Activated CD8-positive, alpha-beta T cell treated with anti-CD3 and anti-CD28 coated beads, Interleukin-2, amount 10 ng/mL, durations not matched to agents 7 days and 5 days (primary cell): ENCODE measurements around the gene TAS1R3. TPM values are rescaled to one million over a fixed set of nuclear protein-coding genes. Genes with fewer than 3 reads are reported as not detected.

Experiments used
- ATAC-seq: fragments of 150-1000 bp; cut with Tn5 transposase; one replicate; pipeline ENCODE4 v1.10.0; 2021; ENCODE audit warnings: moderate library complexity
- CTCF ChIA-PET: fragments of 350-600 bp; sonication (Branson Sonifier 250); formaldehyde crosslinking; loops from one replicate; lab custom pipeline; 2021; ENCODE audit warnings: antibody characterized with exemption; lab: Charles Lee
- POLR2A ChIA-PET: fragments of 350-600 bp; sonication (Branson Sonifier 250); formaldehyde crosslinking; loops from one replicate; lab custom pipeline; 2021; ENCODE audit warnings: antibody characterized with exemption; lab: Charles Lee
- DNase-seq: peaks from one replicate; pipeline ENCODE4 v3.0.0-alpha.2; 2020
- H3K27ac Mint-ChIP-seq: one replicate; pipeline ENCODE4 v1.8.0; 2021; ENCODE audit warnings: mild to moderate bottlenecking, mixed read lengths
- H3K27me3 Mint-ChIP-seq: one replicate; pipeline ENCODE4 v1.8.0; 2021; ENCODE audit warnings: low read depth, mixed read lengths
- H3K36me3 Mint-ChIP-seq: one replicate; pipeline ENCODE4 v1.8.0; 2021; ENCODE audit warnings: low read depth, mixed read lengths
- H3K4me1 Mint-ChIP-seq: one replicate; pipeline ENCODE4 v1.8.0; 2021; ENCODE audit warnings: low read depth, mixed read lengths
- H3K4me3 Mint-ChIP-seq: one replicate; pipeline ENCODE4 v1.8.0; 2021; ENCODE audit warnings: mild to moderate bottlenecking, mixed read lengths
- H3K9me3 Mint-ChIP-seq: one replicate; pipeline ENCODE4 v1.8.0; 2022; ENCODE audit warnings: mixed read lengths; ENCODE audit not compliant: insufficient read depth
- total RNA-seq, 2 experiments: library from RNA; stranded (reverse); gene quantifications; one replicate each; pipeline ENCODE4 v1.2.3, GENCODE V29; 2021

TAS1R3 gene
- total RNA-seq, 2 experiments from 2014 or later = 0.78 to 1.2 TPM

DNA sequence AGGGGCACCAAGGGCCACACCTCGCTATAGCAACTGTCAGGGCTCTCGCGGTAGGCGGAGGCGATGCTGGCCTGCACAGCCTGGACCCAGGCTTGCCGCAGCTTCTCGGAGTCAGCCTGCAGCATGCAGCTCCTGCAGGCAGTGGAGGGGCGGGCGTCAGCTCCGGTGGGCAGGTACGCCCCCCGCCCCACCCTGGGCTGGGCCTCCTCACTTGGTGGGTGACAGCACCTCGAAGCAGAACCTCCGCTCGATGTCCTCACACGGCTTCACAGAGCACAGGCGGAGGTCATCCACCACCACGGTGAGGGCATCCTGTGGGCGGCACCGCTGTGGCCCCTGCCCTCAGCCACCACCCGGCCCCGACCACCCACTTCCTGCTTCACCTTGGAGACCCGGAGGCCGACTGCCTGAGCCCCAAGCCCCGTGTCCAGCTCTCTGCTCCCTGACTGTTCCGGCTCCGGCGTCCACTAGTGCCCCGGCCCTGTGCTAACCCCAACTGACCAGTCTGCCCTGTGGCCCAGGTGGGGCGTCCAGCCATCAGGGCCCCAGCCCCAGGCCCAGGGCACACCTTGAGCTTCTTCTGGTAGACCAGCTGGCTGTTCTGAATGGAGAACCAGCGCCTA is 33.2 kb upstream of the TAS1R3 start:
- Mint-ChIP-seq H3K36me3 (peaks cover 1% of the 10 kb centered on the region), H3K27ac (no peak overlapping the region), H3K9me3 (no peaks in the 10 kb centered on the region), H3K27me3 (no peaks in the 10 kb centered on the region), H3K4me1 (no peaks in the 10 kb centered on the region), H3K4me3 (no peak overlapping the region)
- ChIA-PET POLR2A (no interaction called here), CTCF (no interaction called here)
- ATAC-seq = no peak
- DNase-seq = no peak

DNA sequence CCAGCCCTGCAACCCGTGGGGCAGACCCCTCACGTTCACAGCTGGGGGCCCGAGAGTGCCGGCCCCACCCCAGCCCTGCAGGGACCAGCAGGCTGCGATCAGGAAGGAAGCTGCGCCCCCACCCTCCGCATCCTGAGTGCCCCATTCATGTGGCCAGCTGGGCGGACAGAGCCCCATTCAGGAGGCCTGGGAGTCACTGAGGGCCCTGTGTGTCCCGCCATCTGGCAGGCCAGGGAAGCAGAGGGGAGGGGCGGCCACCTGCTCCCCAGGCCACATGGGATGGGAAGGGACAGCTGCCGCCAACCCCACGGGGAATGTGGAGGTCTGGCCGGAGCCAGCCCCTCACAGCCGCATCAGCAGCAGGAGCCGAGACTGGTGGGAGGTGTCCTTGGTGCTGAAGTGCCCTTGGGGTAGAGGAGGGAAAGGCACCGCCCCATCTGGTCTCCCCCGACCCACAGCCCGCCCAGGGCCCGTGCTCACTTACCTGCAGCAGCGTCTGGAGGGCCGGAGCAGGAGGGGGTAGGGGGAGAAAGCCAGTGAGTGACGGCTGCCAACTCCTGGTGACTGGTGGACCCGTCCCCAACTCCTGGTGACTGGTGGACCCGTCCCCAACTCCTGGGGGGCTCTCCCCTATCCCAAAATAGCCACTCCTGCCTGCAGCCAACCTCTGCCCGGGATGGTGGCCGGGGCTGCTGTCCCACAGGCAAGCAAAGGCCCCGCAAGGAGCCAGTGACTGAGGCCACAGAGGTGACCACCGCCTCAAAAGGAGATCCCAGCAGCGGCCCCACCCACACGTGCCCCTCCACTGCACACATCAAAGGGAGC is 32.0 kb upstream of the TAS1R3 start:
- ChIA-PET POLR2A (no interaction called here), CTCF (no interaction called here)
- ATAC-seq (no peak), DNase-seq (peak; percentile 43)
- Mint-ChIP-seq H3K4me1 (no peaks in the 10 kb centered on the region), H3K36me3 (peaks cover 1% of the 10 kb centered on the region), H3K27ac (no peak overlapping the region), H3K9me3 (no peaks in the 10 kb centered on the region), H3K4me3 (no peak overlapping the region), H3K27me3 (no peaks in the 10 kb centered on the region)

DNA sequence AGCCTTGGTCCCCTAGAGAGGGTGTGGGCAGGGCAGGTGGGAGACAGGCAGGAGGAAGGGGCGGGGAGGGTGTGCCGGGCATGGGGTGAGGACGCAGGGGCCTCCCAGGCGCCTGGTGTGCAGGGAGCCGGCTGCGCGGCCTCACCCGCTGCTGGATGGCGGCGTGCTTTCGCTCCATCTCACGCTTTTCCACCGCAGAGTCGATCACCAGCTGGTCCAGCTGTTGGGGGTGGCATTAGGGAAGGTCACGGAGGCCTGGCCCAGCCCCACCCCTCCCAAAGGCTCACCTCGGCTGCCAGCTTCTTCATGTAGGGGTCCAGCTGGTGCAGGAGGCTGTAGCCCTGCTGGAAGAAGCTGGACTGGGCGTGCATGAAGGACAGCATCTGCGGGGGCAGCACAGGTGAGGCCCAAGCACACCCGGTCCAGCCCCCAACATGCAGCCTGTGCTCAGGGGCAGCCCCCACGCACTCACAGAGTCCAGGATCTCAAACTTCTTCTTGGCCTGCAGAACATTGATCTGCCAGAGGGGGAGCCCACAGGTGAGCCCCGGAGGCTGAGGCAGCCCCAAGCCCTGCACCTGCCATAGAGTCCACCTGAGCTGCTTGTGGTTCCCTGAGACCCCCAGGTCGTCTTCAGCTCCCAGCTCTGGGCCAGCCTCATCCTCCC is 31.3 kb upstream of the TAS1R3 start:
- Mint-ChIP-seq H3K4me3 (no peak overlapping the region), H3K9me3 (no peaks in the 10 kb centered on the region), H3K4me1 (peaks cover 4% of the 10 kb centered on the region), H3K27me3 (no peaks in the 10 kb centered on the region), H3K36me3 (no peaks in the 10 kb centered on the region), H3K27ac (no peak overlapping the region)
- CTCF ChIA-PET = no interaction called here
- DNase-seq (peak; percentile 56), ATAC-seq (peak; percentile 71)
- POLR2A ChIA-PET = no interaction called here

DNA sequence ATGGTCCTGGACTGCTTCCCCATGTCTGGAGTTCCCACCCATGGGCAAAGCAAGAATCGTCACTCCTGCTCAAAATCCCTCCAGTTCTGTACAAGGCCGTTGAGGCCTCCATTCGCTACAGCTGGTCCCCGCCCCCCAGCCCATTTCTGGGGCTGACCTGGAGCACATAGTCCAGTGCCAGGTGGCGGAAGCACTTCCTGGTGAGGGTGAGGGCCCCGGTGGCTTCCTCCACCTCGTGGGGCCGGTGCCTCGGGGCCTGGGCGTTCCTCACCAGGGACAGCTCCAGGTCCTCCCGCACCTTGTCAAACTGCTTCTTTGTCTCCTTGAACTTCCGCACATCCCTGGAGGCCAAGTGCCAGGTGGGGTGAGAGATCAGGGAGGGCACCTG is 30.7 kb upstream of the TAS1R3 start:
- POLR2A ChIA-PET = no interaction called here
- H3K36me3 Mint-ChIP-seq = no peaks in the 10 kb centered on the region
- H3K9me3 Mint-ChIP-seq = no peaks in the 10 kb centered on the region
- ATAC-seq (no peak), DNase-seq (no peak)
- H3K4me1 Mint-ChIP-seq = peaks cover 9% of the 10 kb centered on the region
- H3K27me3 Mint-ChIP-seq = no peaks in the 10 kb centered on the region
- no peak overlapping the region for H3K4me3 Mint-ChIP-seq
- no peak overlapping the region for H3K27ac Mint-ChIP-seq
- CTCF ChIA-PET = no interaction called here

DNA sequence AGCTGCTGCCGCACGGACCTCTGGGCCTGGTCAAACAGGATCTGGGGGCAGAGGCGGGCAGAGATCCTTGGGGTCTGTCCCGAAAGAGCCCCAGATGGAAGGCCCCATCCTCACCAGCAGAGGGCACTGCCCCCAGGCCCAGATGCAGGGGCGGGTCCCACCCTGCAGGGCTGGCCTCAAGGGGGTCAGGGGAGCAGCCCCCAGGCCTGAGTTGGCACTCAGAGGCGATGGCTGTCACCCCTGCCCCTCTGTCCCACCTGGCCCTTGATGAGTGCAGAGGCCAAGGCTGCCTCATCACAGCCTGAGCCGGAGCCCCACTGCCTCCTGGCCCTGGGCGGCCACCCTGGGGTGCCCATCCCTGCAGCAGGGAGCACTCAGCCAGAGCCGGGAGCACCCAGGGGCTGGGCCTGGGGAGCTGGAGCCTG is 29.1 kb upstream of the TAS1R3 start:
- H3K27me3 Mint-ChIP-seq = no peaks in the 10 kb centered on the region
- H3K4me3 Mint-ChIP-seq = no peak overlapping the region
- H3K36me3 Mint-ChIP-seq = no peaks in the 10 kb centered on the region
- POLR2A ChIA-PET = no interaction called here
- ATAC-seq = no peak
- no peak overlapping the region for H3K27ac Mint-ChIP-seq
- H3K9me3 Mint-ChIP-seq = no peaks in the 10 kb centered on the region
- CTCF ChIA-PET = no interaction called here
- DNase-seq = no peak
- H3K4me1 Mint-ChIP-seq = peaks cover 20% of the 10 kb centered on the region

DNA sequence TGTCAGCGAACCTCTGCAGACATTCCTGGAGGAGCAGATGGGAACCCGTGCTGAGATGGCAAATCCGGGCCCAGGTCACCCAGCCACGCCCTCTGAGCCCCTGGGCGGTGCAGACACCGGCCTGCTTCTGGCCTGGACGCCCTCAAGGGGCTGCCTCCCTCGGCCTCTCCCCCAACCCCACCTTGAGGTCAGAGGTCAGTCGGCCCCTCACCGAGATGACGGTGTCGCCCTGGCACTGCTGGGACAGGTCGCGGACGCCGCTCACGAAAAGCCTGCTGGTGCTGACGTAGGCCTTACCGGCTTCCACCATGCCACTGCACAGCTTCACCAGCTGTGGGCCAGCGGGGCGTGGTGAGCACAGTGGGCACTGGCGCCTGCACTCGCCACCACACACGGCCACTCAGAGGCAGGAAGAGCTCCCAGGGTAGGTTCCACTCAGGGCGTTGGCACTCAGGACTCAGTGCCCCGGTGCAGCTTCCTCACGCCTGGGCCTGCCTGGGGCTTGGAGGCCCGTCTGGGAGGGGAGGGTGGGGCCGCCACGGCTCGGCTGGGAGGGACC is 28.1 kb upstream of the TAS1R3 start:
- H3K4me1 Mint-ChIP-seq = peaks cover 20% of the 10 kb centered on the region
- H3K27ac Mint-ChIP-seq = no peak overlapping the region
- no peaks in the 10 kb centered on the region for H3K27me3 Mint-ChIP-seq
- ATAC-seq (no peak), DNase-seq (no peak)
- no peaks in the 10 kb centered on the region for H3K9me3 Mint-ChIP-seq
- ChIA-PET POLR2A (no interaction called here), CTCF (no interaction called here)
- no peak overlapping the region for H3K4me3 Mint-ChIP-seq
- no peaks in the 10 kb centered on the region for H3K36me3 Mint-ChIP-seq

DNA sequence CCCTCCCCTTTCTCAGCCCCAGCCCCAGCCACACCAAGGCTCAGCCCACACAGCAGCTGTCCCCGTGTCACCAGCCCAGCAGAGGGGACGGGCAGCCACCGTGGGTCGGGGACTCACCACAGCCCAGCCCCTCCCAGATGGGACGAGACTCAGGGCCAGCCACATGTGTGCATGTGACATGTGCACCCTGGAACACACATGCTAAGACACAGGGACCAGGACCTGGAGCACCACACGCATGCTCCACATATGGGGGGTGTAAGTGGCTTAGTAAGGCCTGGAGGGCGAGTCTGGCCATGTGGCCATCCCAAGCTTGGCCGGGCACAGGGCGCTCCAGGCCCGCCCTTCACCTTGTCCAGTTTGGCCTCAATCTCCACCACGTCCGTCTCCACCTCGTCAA is 27.3 kb upstream of the TAS1R3 start:
- Mint-ChIP-seq H3K4me1 (peaks cover 20% of the 10 kb centered on the region), H3K27me3 (no peaks in the 10 kb centered on the region), H3K27ac (peak overlapping the region; percentile 60), H3K36me3 (no peaks in the 10 kb centered on the region), H3K4me3 (no peak overlapping the region), H3K9me3 (no peaks in the 10 kb centered on the region)
- ATAC-seq = no peak
- no peak for DNase-seq
- CTCF ChIA-PET = no interaction called here
- POLR2A ChIA-PET = no interaction called here

DNA sequence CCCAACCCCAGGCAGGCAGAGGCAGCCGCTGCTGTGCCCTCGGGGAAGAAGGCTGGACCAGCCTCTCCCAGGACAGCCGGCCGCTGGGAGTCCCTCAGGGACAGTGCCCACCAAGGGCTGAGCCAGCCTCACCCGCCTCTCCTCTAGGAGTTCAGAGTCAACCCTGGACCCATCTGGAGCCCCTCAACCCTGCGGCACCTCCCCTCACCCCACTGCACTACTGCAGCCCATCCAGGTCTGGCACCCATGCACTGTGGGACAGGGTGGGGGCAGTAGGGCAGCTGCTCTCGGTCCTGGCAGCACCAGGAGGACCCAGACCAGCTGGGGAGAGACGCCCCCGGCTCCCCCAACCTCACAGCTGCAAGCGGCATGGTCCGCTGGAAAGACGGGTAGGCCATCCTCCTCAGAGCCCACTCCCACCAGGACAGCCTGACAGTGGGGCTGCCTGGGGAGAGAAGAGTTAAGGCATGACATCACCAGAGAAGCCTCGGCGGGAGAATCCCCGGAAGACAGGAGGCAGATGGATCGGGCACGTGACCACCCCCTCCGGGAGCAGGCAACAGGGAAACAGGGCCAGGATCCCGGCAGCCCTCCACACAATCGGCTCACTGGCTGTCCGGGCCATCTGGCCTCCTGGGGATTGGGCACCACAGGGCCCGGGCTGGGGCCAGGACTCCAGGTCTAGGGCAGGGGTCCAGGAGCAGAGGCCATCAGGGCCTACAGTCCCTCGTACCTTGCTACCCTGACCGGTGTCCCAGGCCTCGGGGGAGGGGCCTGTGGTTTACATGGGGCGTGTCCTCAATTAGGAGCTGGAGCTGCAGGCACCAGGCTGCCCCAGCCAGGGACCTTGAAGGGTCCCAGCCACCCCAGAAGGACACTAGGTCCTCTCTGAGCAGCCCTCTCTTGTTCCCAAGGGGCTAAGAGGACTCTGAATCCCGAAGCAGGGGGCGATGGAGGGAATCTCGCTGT is 26.5 kb upstream of the TAS1R3 start:
- DNase-seq = no peak
- Mint-ChIP-seq H3K4me1 (peaks cover 20% of the 10 kb centered on the region), H3K27ac (peak overlapping the region; percentile 95), H3K27me3 (no peaks in the 10 kb centered on the region), H3K4me3 (peak overlapping the region; percentile 84), H3K9me3 (no peaks in the 10 kb centered on the region), H3K36me3 (no peaks in the 10 kb centered on the region)
- ChIA-PET CTCF (interaction anchor here (1.0 to 1.6 kb wide), 7 partner anchors 31 to 303 kb away, joined by 3 to 16 read pairs (median 7); partner anchors contain the start of genes AURKAIP1 and UBE2J2), POLR2A (interaction anchor here (0.6 to 1.1 kb wide), 4 partner anchors 19 to 337 kb away, joined by 3 read pairs; partner anchors contain the start of gene UBE2J2)
- ATAC-seq = no peak

DNA sequence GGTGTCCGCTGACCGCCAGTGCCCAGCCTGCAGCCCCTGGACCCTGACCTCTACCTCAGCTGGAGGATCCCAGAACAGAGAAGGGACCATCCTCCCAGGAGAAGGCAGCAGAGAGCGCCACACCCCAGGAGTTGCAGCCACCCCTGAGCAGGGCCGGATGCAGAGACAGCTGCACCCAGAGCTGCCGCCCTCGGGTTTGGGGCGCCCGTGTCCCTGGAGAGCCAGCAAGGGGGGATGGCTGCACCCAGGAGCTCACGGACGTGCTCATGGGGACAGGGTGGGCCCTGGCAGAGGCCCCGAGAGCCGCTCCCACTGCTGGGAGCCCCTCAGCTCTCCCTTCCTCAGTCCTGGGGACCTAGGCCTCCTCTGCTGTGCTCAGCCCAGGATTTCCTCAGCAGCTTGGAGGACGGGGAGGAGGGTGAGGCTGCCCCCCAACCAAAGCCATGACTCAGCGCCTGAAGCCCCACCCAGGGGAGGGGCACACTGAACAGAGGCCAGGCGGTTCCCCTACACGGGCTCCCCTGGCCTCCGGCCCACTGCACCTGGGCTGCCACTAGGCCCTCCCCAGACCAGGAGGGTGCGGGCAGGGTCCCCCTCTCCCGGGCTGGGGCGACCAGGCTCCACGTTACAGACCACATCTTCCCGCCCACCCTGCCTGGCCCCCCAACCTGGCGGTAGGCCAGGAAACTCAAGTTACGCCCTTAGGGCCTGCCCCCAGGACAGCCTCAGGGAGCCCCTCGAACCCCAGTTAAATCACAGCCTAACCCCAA is 25.6 kb upstream of the TAS1R3 start:
- H3K36me3 Mint-ChIP-seq = peaks cover 2% of the 10 kb centered on the region
- no peaks in the 10 kb centered on the region for H3K9me3 Mint-ChIP-seq
- DNase-seq (peak; percentile 89), ATAC-seq (peak; percentile 62)
- peak overlapping the region; percentile 95 for H3K27ac Mint-ChIP-seq
- POLR2A ChIA-PET = interaction anchor here (0.9 to 1.1 kb wide), 3 partner anchors 20 to 183 kb away, joined by 3 read pairs; partner anchors contain the start of gene UBE2J2
- peak overlapping the region; percentile 84 for H3K4me3 Mint-ChIP-seq
- CTCF ChIA-PET = interaction anchor here (0.7 to 1.6 kb wide), 10 partner anchors 14 to 304 kb away, joined by 3 to 16 read pairs (median 4); partner anchors contain the start of genes AURKAIP1 and UBE2J2
- H3K27me3 Mint-ChIP-seq = no peaks in the 10 kb centered on the region
- peaks cover 23% of the 10 kb centered on the region for H3K4me1 Mint-ChIP-seq

DNA sequence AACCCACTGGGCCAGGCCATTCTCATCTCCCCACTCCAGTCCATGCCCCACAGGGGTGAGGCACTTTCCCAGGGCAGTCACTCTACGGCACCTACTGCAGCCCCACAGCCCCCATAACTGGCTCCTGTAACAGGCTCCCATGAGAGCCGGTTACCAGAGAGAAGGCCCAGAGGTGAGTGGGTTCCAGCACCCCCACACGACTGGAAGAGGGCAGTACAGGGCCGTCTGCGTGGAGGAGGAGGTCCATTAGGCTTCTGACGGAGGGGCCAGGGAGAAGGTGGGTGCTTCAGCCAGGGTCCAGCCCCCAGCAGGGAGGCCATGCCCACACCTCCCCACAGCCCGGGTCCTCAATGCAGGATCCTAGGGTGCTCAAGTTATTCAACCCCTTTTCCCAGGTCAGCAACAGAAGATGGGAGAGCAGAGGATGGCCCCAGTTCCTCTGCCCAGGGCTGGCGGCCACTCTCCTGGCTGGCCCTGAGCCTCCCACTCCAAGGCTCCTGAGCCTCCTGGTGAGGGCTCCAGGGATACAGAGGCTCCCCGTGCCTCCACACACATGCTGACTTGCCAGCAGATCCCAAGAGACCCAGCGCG is 24.9 kb upstream of the TAS1R3 start:
- no peaks in the 10 kb centered on the region for H3K27me3 Mint-ChIP-seq
- POLR2A ChIA-PET = interaction anchor here (1.0 to 1.1 kb wide), 2 partner anchors 33 to 183 kb away, joined by 3 read pairs; partner anchors contain the start of gene UBE2J2
- no peaks in the 10 kb centered on the region for H3K9me3 Mint-ChIP-seq
- peaks cover 23% of the 10 kb centered on the region for H3K4me1 Mint-ChIP-seq
- H3K36me3 Mint-ChIP-seq = peaks cover 6% of the 10 kb centered on the region
- DNase-seq (peak; percentile 61), ATAC-seq (peak; percentile 8)
- CTCF ChIA-PET = interaction anchor here (0.8 to 1.6 kb wide), 6 partner anchors 14 to 305 kb away, joined by 3 to 16 read pairs (median 4); partner anchors contain the start of gene AURKAIP1
- H3K27ac Mint-ChIP-seq = peak overlapping the region; percentile 95
- peak overlapping the region; percentile 84 for H3K4me3 Mint-ChIP-seq
